LoVo (cell line): ENCODE results near the gene PDXP.

Experiments used
- DNase-seq: peaks from one replicate; pipeline ENCODE4 v3.0.0-alpha.2; 2016; ENCODE audit warnings: low spot score

The PDXP gene

GRCh38 chr22:37697538-37697835 is 39.0 kb downstream of the PDXP start:
- DNase-seq, result no peak

DNA sequence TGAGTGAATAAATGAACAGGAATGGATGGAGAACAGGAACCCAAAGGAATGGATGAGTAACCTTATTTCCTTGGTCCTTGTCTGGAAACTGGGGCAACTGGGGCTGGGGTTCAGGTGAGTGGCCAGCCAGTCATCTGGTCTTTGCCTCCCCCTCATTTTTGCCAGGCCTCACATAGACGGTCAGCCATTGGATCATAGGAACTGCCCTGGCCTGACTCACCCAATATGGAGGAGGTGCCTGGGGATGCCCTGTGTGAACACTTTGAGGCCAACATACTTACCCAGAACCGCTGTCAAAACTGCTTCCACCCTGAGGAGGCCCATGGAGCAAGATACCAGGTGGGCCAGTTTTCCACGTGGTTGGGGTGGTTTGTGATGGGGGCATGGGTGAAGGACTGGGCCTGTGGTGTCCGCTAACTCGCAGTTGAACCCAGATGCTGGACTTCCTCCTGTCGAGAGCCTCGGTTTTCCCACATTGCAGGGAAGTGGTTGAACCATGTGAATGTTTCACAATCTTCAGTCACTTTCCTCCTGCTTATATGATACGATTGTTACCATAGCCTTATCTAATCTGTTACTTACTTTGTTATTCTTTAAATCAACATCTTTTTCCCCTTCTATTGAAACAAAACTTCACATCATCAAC is 42.7 kb downstream of the PDXP start:
- DNase-seq, result no peak

DNA sequence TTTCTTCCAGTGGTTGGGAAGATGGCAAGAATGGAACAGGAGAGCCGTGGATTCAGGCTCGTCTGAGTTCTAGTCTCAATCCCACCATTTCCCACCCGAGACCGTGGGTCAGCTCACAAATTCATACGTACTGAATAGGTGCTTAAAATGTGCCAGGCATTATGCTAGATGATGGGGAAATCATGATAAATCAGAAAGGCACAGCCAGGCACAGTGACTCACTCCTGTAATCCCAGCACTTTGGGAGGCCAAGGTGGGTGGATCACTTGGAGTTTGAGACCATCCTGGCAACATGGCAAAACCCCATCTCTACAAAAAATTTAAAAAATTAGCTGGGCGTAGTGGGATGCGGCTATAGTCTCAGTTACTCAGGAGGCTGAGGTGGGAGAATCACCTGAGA is 45.4 kb downstream of the PDXP start:
- DNase-seq, result no peak

GRCh38 chr22:37704645-37705044 is 46.1 kb downstream of the PDXP start:
- no peak for DNase-seq

- no peak for DNase-seq
These were observed 46.7 kb downstream of the PDXP start for GRCh38 chr22:37705205-37705604.

- no peak for DNase-seq
These were observed 50.3 kb downstream of the PDXP start for GRCh38 chr22:37708580-37709444.

DNA sequence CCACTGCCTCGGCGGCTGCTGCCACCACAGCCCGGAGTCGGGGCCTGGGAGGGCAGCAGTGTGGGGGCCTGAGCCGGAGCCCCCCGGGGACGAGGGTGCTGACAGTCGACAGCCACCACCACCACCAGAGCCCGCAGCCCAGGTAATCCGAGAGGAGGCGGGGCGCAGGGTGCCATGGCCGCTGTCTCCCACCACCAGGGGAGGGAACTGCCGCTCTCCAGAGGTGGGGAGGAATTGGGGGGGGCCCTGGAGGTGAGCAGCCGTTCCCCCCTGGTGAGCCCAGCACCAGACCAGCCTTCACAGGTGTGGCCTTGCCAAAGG is 50.9 kb downstream of the PDXP start:
- DNase-seq, result no peak

DNA sequence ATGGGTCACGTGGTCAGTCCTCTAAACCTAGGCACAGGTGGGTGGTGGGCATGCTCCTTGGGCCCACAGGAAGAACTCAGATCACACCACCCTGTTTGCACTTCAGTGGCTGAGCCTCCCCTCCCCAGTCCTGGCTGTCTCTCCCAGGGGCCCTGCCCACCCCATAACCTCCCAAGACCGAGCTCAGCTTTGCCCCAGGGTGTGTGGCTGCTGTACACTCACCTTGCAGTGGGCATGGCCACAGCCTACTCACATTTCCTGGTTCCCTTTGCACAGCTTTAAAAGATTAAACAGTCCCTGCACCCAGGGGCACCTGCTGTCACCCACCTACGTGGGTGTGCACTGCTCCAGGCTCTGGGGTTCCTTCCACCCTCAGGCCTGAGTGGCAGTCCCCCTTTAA is 52.2 kb downstream of the PDXP start:
- no peak for DNase-seq

- DNase-seq, result no peak
These were observed 53.0 kb downstream of the PDXP start for GRCh38 chr22:37711490-37711889.

DNA sequence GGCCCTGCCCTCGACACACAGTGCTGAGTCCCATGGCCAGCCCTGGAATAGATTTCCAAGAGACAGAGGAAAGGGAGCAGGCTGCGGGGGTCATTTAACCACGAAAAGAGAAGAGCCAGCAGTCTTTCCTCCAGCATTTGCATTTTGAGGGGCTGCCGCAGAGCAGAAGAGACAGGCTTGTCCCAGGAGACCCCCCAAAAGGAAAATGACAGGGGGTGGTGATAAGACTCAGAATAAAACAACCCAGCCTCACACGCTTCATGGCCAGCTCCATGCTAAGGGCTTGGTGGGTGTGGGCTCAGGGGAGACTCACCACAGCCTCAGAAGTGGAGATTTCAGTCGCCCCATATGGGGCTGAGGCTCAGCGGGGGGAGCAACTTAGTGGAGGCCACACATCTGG is 55.2 kb downstream of the PDXP start:
- DNase-seq, result no peak

DNA sequence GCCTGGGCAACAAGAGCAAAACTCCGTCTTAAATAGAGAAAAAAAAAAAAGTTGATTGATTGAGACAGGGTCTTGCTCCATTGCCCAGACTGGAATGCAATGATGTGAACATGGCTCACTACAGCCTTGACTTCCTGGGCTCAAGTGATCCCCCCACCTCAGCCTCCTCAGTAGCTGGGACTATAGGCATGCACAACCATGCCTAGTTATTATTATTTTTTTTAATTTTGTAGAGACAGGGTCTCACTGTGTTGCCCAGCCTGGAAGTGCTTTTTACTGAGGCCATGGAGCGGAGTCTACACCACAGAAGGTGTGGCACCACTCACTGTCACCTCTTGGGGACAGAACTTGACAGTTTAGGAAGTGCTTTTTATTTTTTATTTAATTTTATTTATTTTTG is 56.1 kb downstream of the PDXP start:
- DNase-seq, result no peak

- DNase-seq, result no peak
These were observed 57.2 kb downstream of the PDXP start for GRCh38 chr22:37715760-37716159.
